Skeletal muscle tissue (tissue), 4 donors: Measurements from ENCODE around the gene DCTN2. TPM values are rescaled to one million over a fixed set of nuclear protein-coding genes. Genes with fewer than 3 reads are reported as not detected.
"Not testable (repeated sequence)": the region's sequence is repeated elsewhere in the genome, so short reads cannot be mapped to it uniquely, and the experiment has no call there.

Experiments used
- H3K27ac ChIP-seq: one replicate; pipeline ENCODE4 v1.7.0; 2013; ENCODE audit warnings: mild to moderate bottlenecking, low read depth, low read length, inconsistent platforms
- H3K27me3 ChIP-seq, 3 donors: one replicate each; pipeline ENCODE4 v1.7.0; 2013; ENCODE audit warnings: low read length in 3 of 3; ENCODE audit not compliant: control insufficient read depth in 3 of 3, insufficient read depth in 3 of 3
- H3K36me3 ChIP-seq, 3 donors: one replicate each; pipeline ENCODE4 v1.7.0; 2013; ENCODE audit warnings: low read length in 3 of 3; ENCODE audit not compliant: control insufficient read depth in 3 of 3, insufficient read depth in 3 of 3
- H3K4me1 ChIP-seq, 3 donors: one replicate each; pipeline ENCODE4 v1.7.0; 2013; ENCODE audit warnings: low read length in 3 of 3, mild to moderate bottlenecking in 3 of 3; ENCODE audit not compliant: control insufficient read depth in 3 of 3, insufficient read depth in 3 of 3
- H3K4me3 ChIP-seq, 3 donors: one replicate each; pipeline ENCODE4 v1.7.0; 2013; ENCODE audit warnings: low read length in 3 of 3
- H3K9ac ChIP-seq, 3 donors: one replicate each; pipeline ENCODE4 v1.7.0; 2013; ENCODE audit warnings: low read length in 3 of 3, mild to moderate bottlenecking in 3 of 3, moderate library complexity in 2 of 3, low read depth in 1 of 3
- H3K9me3 ChIP-seq, 3 donors: one replicate each; pipeline ENCODE4 v1.7.0; 2013; ENCODE audit warnings: low read length in 3 of 3; ENCODE audit not compliant: control insufficient read depth in 3 of 3
- total RNA-seq: library from RNA; depleted of rRNA; stranded (reverse); fragments of >200 nt; gene quantifications from one replicate; pipeline ENCODE4 v1.2.3, GENCODE V29; 2014
- donor health status: Osteomylitis.

DCTN2 gene
- total RNA-seq, 1 donor from 2014 or later = 79.9 TPM

GRCh38 chr12:57518176-57518919, 28.6 kb downstream of the DCTN2 start:
- Histone ChIP-seq H3K9ac (peak overlapping the region; percentile 97 to 100 (median 100)), H3K4me3 (peak overlapping the region; percentile 87 to 99 (median 99)), H3K9me3 (no peaks in the 10 kb centered on the region), H3K36me3 (peaks cover 36 to 47% (median 37%) of the 10 kb centered on the region in 3 donors), H3K4me1 (peaks cover 34 to 46% (median 46%) of the 10 kb centered on the region in 3 donors), H3K27ac (peak overlapping the region; percentile 99), H3K27me3 (no peaks in the 10 kb centered on the region)

- not testable (repeated sequence) for H3K9me3 ChIP-seq, H3K27me3 ChIP-seq
- Histone ChIP-seq H3K36me3 (peaks cover 42 to 53% (median 43%) of the 10 kb centered on the region in 3 donors), H3K27ac (peak overlapping the region; percentile 99), H3K4me1 (peaks cover 33 to 44% (median 43%) of the 10 kb centered on the region in 3 donors), H3K4me3 (peak overlapping the region; percentile 87 to 99 (median 99)), H3K9ac (peak overlapping the region; percentile 97 to 100 (median 100))
Observed at GRCh38 chr12:57517718-57518117, 29.3 kb downstream of the DCTN2 start.

- peak overlapping the region; percentile 99 for H3K27ac ChIP-seq
- no peaks in the 10 kb centered on the region for H3K27me3 ChIP-seq
- peak overlapping the region in 2 of 3 donors; percentile 41 to 46 for H3K4me3 ChIP-seq
- peaks cover 32 to 43% (median 41%) of the 10 kb centered on the region in 3 donors for H3K4me1 ChIP-seq
- peaks cover 47 to 56% (median 48%) of the 10 kb centered on the region in 3 donors for H3K36me3 ChIP-seq
- no peaks in the 10 kb centered on the region for H3K9me3 ChIP-seq
- peak overlapping the region in 2 of 3 donors; percentile 35 to 51 for H3K9ac ChIP-seq
Observed at GRCh38 chr12:57517187-57517586, 29.8 kb downstream of the DCTN2 start.

GRCh38 chr12:57516617-57517153, 30.3 kb downstream of the DCTN2 start:
- peak overlapping the region; percentile 99 for H3K27ac ChIP-seq

GRCh38 chr12:57515934-57516541, 31.0 kb downstream of the DCTN2 start:
- no peak overlapping the region for H3K27ac ChIP-seq
- H3K9me3 ChIP-seq = no peaks in the 10 kb centered on the region
- no peak overlapping the region for H3K4me3 ChIP-seq
- peaks cover 20 to 33% (median 30%) of the 10 kb centered on the region in 3 donors for H3K4me1 ChIP-seq
- H3K27me3 ChIP-seq = no peaks in the 10 kb centered on the region
- H3K9ac ChIP-seq = no peak overlapping the region
- H3K36me3 ChIP-seq = peaks cover 56 to 66% (median 57%) of the 10 kb centered on the region in 3 donors

More at GRCh38 chr12:57516617-57517153, 30.3 kb downstream of the DCTN2 start:
- Histone ChIP-seq H3K4me3 (peak overlapping the region in 1 of 3 donors; percentile 3), H3K9ac (peak overlapping the region in 1 of 3 donors; percentile 35), H3K27me3 (no peaks in the 10 kb centered on the region), H3K4me1 (peaks cover 27 to 38% (median 36%) of the 10 kb centered on the region in 3 donors), H3K9me3 (no peaks in the 10 kb centered on the region), H3K36me3 (peaks cover 52 to 61% (median 53%) of the 10 kb centered on the region in 3 donors)

GRCh38 chr12:57515408-57515933, 31.5 kb downstream of the DCTN2 start:
- no peak overlapping the region for H3K27ac ChIP-seq

GRCh38 chr12:57514720-57515407, 32.1 kb downstream of the DCTN2 start:
- H3K4me3 ChIP-seq = no peak overlapping the region
- no peaks in the 10 kb centered on the region for H3K27me3 ChIP-seq
- H3K36me3 ChIP-seq = peaks cover 56 to 61% (median 57%) of the 10 kb centered on the region in 3 donors
- H3K9ac ChIP-seq = peak overlapping the region in 1 of 3 donors; percentile 63
- H3K27ac ChIP-seq = no peak overlapping the region
- H3K4me1 ChIP-seq = peaks cover 17 to 29% (median 25%) of the 10 kb centered on the region in 3 donors
- H3K9me3 ChIP-seq = no peaks in the 10 kb centered on the region

More at GRCh38 chr12:57515408-57515933, 31.5 kb downstream of the DCTN2 start:
- Histone ChIP-seq H3K4me3 (no peak overlapping the region), H3K9ac (no peak overlapping the region), H3K36me3 (peaks cover 56 to 66% (median 57%) of the 10 kb centered on the region in 3 donors), H3K27me3 (no peaks in the 10 kb centered on the region), H3K9me3 (no peaks in the 10 kb centered on the region), H3K4me1 (peaks cover 17 to 29% (median 27%) of the 10 kb centered on the region in 3 donors)

GRCh38 chr12:57514246-57514645, 32.7 kb downstream of the DCTN2 start:
- not testable (repeated sequence) for H3K27me3 ChIP-seq, H3K27ac ChIP-seq, H3K9me3 ChIP-seq, H3K4me3 ChIP-seq, H3K9ac ChIP-seq
- H3K4me1 ChIP-seq = peaks cover 15 to 25% (median 19%) of the 10 kb centered on the region in 3 donors
- peaks cover 56 to 57% (median 56%) of the 10 kb centered on the region in 3 donors for H3K36me3 ChIP-seq

- not testable (repeated sequence) for H3K27me3 ChIP-seq, H3K4me3 ChIP-seq, H3K27ac ChIP-seq, H3K9me3 ChIP-seq, H3K9ac ChIP-seq
- Histone ChIP-seq H3K36me3 (peaks cover 56 to 58% (median 57%) of the 10 kb centered on the region in 3 donors), H3K4me1 (peaks cover 13 to 19% (median 15%) of the 10 kb centered on the region in 3 donors)
Observed at GRCh38 chr12:57513677-57514076, 33.3 kb downstream of the DCTN2 start.
